ENCODE measurements around the gene SLC22A17.
A peak's percentile ranks its signal among the peaks of the same experiment; 100 is the strongest.

SLC22A17 gene

DNA sequence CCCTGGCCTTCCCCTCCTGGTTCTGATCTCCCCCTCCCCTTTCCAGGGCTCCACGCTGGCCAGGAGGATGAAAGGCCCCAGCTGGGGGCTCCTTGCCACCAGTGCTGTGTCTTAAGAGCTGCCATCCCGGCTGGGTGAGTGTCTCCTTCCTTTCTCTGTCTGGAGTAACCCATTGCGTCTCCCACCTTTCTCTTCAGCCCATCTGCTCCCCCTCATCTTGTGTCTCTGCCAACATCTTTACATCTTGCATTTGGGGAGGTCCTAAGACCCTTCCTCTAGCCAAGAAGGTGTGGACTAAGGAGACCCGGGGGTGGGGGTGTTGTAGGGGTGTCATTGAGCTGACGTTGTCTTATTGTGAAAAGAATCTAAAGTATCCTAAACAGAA, 45.5 kb downstream of the SLC22A17 start:
- DNase-seq = no peak

DNA sequence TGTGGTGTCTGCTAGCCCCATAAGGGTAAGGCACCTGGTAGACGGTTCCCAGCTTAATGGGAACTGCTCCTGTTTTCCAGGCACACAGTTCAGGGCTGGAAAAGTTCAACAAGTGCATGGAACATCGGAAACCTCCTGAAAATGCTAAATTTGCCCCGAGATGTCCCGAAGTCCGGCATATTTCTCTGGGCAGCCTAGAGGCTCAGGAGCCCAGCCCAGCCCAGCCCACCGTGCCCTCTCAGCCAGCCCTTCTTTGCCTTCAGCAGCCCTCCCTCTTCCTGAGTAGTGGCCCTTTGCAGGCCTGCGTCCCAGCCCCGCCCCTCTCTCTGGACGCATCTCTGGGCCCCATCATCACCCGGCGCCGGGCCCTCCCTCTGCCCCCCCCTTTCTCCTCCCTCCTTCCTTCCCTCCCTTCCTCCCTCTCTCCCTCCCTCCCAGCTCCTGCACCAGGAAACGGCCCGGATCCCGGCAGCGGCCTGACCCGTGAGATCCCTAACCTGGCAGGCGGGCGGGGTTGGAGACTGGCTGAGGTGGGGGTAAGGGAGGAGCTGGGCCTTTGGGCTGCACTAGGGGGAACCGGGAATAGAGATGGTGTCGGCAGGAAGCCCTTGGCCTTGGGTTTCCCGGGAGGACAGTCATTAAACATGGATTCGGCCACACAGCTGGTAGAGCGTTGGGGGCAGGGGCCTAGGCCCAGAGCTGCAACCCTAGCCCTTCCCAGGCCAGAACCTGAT, 46.1 kb downstream of the SLC22A17 start, which contains the start of gene BCL2L2:
Gene BCL2L2 (plus strand): TSS at position 422 of the 734 bp plus-strand sequence. CDS start 935 bp downstream, outside the sequence.
- DNase-seq = peak; percentile 81 to 92 (median 86)

DNA sequence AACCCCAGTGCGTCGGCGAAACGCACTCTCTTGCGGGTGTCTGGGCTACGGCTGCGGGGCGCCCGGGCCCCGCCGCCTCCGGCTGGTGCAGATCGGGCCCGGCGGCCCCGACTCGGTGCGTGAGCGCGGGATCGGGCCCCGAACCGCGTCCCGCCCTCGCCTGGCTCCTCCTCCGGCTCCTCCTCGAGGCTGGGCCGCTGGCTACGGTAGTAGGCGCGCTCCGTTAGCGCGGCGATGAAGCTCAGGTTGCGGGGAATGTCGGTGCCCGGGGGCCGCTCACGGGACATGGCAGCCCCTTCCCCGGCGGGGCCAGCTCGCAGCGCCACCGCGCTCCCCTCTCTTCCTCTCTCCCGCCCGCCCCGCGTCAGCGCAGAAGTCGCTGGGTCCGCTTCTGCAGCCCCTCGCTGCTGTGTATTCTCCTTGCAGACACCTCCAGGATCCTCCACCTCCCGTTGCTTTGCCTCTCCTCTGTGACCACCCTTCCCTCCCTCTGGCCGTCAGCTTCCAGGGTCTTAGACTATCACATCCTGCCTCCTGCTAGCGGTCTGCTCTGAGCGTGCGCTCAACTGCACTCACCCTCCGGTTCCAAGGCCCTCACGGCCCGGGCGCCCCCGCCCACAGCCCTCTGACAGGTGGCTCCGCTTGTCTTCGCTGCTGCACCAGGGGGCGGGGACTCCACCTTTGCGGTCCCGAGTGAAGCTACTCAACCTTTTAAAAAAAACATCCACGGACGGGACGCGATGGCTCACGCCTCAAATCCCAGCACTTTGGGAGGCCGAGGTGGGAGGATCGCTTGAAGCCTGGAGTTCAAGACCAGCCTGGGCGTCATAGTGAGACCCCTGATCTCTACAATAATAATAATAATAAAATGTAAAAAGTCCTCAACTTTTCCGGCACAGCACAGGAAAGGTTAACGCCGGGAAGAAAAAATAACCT, 50.1 kb downstream of the SLC22A17 start, which contains the start of gene PPP1R3E:
Gene PPP1R3E (minus strand): TSS at position 570 of the 936 bp plus-strand sequence. CDS start 283 bp downstream, at position 287.
- peak; percentile 57 to 85 (median 74) for DNase-seq

DNA sequence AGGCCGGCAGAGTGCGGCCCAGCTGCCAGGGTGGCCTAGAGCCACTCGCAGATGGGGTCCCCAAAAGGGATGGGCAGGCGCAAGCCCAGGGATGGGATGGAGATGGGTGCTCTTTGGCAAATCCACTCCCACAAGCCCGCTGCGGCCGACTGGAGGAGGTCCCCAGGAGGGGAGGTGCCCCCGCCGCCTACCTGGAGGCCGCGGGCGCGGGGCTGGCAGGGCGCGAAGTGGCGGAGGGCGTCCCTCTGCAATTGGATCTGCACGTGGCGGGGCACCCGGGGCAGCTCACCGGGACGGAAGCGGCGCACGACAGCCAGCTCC, 50.8 kb downstream of the SLC22A17 start:
- no peak for DNase-seq

DNA sequence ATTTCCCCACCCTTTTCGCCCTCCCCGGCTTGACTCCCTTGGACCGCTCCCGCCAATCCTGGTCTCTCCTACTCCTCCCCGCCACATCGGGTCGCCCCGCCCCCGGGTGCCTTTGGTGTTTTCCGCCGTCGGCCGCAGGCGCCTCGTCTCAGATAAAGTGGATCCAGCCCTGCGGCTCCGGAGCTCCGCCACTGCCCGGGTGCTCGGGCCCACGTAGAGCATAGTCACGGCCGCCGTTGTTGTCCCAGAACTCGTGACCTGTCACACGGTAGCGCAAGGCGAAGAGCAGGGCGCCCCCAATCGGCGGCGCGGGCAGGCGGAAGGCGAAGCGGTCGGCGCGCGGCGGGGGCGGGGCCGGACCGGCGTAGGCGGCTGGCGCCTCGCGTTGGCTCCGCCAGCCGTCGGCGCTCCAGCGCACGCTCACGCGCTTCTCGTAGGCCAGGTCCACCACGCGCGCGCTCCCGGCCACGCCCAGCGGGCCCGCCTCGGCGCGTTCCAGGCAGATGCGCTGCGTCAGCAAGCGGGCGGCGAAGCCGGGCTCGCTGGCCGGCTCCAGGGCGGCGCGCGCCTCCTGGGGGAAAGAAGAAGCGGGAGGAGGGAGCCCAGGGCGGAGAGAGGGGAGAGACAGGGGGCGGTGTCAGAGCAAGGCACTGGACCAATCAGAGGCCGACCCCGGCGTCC, 51.3 kb downstream of the SLC22A17 start:
- peak; percentile 99 to 100 (median 100) for DNase-seq

DNA sequence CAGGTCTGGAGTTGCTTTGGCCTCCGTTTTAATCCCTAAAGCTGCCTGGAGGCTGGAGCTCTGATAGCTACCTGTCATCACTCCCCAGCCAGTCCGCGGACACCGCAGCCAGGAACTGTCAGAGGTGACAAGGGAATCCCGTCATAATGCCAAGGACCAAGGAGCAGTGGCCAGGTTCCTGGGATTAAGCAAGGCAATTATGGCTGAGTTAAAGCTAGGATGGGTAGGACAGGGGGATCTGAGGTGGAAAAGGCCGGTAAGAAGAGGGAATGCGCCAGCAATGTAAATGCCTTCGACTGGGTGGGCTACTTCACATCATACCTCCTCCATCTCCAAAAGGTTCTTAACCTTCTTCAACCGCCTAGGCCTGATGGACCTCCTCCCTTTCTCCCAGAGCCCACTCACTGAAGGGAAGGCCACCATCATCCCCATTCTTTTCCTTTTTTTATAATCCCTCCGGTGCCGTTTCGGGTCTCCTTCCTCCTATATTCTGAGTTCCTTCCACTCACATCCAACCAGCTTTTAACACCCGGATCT, 51.9 kb downstream of the SLC22A17 start:
- DNase-seq = peak; percentile 39 to 57 (median 47)

DNA sequence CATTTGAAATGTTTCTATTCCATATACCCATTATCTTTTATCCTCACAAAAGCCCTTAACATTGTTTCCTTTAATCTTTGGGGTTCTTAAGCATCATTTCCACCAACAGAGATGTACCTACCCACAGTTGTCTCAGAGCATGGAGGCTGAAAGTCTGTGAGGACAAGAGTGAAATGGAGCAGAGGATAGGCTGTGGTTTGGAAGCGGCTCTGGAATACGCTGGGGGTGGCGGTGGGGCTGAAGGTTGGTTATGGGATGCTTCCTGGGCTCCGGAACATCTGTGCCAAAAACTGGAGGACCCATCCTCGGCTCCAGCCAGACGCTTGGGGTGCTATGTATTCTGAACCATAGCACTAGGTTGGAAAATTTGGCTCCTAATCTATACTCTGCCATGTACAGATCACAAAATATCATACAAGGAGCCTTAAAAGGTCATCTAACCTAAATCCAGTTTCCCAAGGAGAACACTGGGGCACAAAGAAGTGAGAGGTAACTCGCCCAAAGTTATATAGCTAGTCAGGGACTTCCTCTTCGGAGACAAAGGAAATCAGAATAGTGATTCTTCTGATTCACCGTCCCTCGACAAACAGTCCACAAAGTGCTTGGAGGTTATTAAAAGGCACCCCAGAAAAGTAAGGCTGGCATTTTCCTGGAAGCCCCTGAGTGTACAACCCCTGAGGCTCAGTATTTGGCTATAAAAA, 52.6 kb downstream of the SLC22A17 start:
- DNase-seq = peak; percentile 22 to 59 (median 39)

DNA sequence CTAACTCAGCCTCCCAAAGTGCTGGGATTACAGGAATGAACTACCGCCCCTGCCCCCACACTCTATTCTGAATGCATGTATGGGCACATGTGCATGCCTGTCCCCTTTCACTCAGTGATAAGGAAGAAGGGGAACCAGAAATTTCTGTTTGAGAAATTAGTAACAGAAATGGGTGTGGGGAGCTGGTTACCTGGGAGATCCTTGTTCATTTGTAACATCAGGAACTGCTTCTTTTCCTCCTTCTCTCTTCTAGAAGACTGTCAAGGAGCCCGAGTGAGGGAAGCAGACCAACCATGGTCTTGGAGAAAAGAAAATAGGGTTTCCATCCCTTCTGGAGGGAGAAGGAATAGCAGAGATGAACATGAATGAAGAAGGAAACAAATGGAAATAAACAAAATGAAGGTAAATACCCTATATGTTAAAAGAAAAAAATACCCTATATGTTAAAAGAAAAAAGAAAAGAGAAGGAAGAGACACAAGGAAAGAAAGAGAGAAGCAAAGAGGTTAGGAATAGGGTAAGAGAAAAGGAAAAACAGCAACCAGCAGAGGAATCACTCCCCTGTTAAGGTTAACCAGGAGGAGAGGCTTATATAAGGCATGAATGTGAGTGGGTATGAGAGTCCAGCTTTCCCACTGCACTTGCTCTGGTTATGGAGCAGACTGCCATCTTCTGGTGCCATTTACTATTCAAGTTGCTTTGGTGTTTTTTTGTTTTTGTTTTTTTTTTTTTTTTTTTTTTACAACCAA, 53.3 kb downstream of the SLC22A17 start:
- DNase-seq = peak; percentile 38 to 72 (median 63)

DNA sequence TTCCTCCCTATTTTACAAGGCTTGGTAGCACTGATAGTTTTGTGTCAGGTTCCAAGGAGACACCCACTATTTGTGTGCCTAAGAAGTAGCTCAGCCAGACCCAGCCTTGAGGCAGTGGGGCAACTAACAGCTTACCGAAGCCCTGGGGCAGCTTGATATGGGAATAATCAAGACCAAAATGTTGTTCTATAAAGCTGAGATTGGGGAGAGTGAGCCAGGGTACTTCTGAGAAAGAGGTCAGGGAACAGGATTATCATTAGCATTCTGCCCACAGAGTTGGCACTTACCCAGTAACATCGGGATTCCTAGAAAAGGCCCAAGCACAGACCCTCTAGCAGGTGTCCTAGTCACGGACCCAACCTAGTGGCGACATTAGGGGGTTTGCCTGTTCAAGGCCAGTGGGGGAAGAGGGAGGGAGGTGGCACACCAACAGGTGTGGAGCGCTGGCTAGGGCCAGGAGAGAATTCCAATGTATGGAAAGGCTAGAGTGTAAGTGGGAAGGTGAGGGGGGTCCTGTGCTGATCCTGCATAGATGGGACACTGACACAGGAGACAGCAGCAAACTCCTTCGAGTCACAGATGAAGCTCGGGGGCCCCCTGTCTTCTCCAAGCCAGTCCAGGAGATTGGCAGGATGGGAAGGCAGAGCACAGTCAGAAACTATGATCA, 54.9 kb downstream of the SLC22A17 start:
- no peak for DNase-seq

DNA sequence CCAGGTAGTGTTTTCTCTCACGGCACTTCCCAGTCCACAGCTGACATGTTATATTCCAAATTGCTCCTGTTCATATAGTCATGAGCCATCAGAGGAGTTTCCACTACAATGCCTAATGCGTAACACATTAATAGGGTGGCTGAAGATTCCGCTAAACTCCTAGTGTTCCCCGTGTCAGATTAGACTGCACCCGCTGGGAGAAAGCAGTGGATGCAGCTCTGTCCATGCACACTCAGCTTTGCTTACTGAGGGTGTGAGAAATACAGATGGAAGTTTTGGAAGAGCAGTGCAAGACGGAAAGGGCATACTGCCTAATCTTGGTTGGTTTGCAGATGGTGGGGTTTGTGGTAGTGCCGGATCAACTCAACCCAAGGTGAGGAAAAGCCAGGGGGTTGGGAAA, 55.6 kb downstream of the SLC22A17 start:
- no peak for DNase-seq
